Hepatocyte (in vitro differentiated cells): ENCODE results near the gene SCRT2.

ENCODE experiments used
- EZH2 ChIP-seq: fragments of 200-600 bp; sonication (generic); IDR thresholded peaks from 2 replicates; pipeline ENCODE4 v1.6.1; 2016; ENCODE audit warnings: antibody characterized with exemption, mild to moderate bottlenecking, borderline replicate concordance
- EZH2phosphoT487 ChIP-seq: fragments of 200-600 bp; sonication (generic); IDR thresholded peaks from one replicate; pipeline ENCODE4 v1.6.1; 2018; ENCODE audit warnings: antibody characterized with exemption, mild to moderate bottlenecking, low read depth, moderate library complexity; ENCODE audit not compliant: unreplicated experiment, severe bottlenecking
- TF ChIP-seq, protein P1 (sequence below): fragments of 200-600 bp; sonication (generic); IDR thresholded peaks from 2 replicates; pipeline ENCODE4 v1.5.1; 2016; ENCODE audit warnings: antibody characterized with exemption, mild to moderate bottlenecking; ENCODE audit not compliant: poor library complexity

DNA sequence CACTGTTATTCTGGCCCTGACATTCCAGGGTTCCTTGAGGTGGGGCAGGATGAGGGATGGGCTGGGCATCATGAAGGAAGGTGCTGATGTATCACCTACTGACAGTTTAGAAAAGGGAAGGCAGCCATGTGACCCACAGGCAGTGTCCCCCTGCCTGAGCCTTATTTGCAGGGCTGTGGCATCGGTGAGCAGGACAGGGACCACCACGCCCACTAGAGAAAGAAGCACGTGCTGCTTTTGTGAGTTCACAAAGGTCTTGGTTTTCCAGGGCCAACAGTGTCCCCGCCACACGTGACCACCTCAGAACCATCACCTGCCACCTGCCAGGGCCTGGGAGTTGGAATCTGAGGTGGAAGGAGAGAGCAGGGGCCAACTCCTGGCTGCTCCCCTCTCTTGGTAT lies 43.5 kb upstream of the SCRT2 start:
- TF ChIP-seq, protein P1, sequence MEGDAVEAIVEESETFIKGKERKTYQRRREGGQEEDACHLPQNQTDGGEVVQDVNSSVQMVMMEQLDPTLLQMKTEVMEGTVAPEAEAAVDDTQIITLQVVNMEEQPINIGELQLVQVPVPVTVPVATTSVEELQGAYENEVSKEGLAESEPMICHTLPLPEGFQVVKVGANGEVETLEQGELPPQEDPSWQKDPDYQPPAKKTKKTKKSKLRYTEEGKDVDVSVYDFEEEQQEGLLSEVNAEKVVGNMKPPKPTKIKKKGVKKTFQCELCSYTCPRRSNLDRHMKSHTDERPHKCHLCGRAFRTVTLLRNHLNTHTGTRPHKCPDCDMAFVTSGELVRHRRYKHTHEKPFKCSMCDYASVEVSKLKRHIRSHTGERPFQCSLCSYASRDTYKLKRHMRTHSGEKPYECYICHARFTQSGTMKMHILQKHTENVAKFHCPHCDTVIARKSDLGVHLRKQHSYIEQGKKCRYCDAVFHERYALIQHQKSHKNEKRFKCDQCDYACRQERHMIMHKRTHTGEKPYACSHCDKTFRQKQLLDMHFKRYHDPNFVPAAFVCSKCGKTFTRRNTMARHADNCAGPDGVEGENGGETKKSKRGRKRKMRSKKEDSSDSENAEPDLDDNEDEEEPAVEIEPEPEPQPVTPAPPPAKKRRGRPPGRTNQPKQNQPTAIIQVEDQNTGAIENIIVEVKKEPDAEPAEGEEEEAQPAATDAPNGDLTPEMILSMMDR: no peak
- TF ChIP-seq EZH2: no peak
- no peak for TF ChIP-seq EZH2phosphoT487
